Measurements from ENCODE around the gene USP31.

DNA sequence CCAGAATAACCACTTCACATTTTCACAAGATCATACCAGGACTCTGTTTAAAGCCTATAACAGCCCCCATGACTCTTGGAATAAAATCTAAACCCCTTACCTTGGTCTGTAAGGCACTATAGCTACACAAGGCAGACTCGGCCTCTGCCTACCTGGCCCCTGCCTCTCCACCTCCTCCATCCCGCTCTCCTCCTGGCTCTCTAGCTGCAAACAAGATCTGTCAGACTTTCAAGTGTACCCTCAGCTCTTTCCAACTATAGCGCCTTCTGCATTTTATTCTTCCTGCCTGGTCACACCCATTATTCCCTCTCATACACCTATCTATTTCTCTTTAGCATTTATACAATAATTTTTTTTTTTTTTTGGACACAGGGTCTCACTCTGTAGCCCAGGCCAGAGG, 8.2 kb downstream of the USP31 start:
- TF ChIP-seq, protein P1, sequence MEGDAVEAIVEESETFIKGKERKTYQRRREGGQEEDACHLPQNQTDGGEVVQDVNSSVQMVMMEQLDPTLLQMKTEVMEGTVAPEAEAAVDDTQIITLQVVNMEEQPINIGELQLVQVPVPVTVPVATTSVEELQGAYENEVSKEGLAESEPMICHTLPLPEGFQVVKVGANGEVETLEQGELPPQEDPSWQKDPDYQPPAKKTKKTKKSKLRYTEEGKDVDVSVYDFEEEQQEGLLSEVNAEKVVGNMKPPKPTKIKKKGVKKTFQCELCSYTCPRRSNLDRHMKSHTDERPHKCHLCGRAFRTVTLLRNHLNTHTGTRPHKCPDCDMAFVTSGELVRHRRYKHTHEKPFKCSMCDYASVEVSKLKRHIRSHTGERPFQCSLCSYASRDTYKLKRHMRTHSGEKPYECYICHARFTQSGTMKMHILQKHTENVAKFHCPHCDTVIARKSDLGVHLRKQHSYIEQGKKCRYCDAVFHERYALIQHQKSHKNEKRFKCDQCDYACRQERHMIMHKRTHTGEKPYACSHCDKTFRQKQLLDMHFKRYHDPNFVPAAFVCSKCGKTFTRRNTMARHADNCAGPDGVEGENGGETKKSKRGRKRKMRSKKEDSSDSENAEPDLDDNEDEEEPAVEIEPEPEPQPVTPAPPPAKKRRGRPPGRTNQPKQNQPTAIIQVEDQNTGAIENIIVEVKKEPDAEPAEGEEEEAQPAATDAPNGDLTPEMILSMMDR (IDR thresholded peaks at IDR 0.05), result no peak
- TF ChIP-seq POLR2A (IDR thresholded peaks at IDR 0.05), result no peak

Data from esophagus squamous epithelium (tissue), 4 donors.